ENCODE measurements around the gene HK3. TPM values are rescaled to one million over a fixed set of nuclear protein-coding genes. Genes with fewer than 3 reads are reported as not detected.

The HK3 gene
- total and polyA plus RNA-seq, 9 of the 15 experiments (the other 6 are each of a cell fraction or from before 2014, with no cell fraction given), result 0.16 TPM; not detected in 8

GRCh38 chr5:176869501-176870109 lies 29.5 kb downstream of the HK3 start:
- no peak overlapping the region for H3K27ac ChIP-seq (ENCODE audit: extremely low read depth, low read depth, low read length)
- DNase-seq (ENCODE audit: extremely low read depth in 1 of 4, low spot score in 3 of 4) (no peak), FAIRE-seq (no peak), ATAC-seq (peak; percentile 63)
- in situ Hi-C loops (cut with MboI) (no loop called here), intact Hi-C loops (cut with micrococcal nuclease) (no loop called here)
- H4K20me1 ChIP-seq (replicated peaks; ENCODE audit: control insufficient read depth, insufficient read depth, low read length), result peaks cover 30% of the 10 kb centered on the region
- H2AFZ ChIP-seq (ENCODE audit: low read depth, low read length), result no peak overlapping the region
- no peaks in the 10 kb centered on the region for H3K79me2 ChIP-seq (ENCODE audit: control insufficient read depth, insufficient read depth, low read length)
- peaks cover 5 to 51% of the 10 kb centered on the region in 2 experiments; a peak in 4 of 5 replicates for H3K4me1 ChIP-seq (replicated peaks in 1 of 2; ENCODE audit: control insufficient read depth in 2 of 2, insufficient read depth in 2 of 2, low read length in 2 of 2)
- no peak overlapping the region for H3K4me3 ChIP-seq
- no peaks in the 10 kb centered on the region for H3K9me3 ChIP-seq (replicated peaks; ENCODE audit: control insufficient read depth, insufficient read depth, low read depth, low read length)
- H3K9me1 ChIP-seq (ENCODE audit: control insufficient read depth, insufficient read depth, low read length), result no peaks in the 10 kb centered on the region
- WGBS (ENCODE audit: insufficient coverage, low coverage, missing lambda C conversion rate), result 14% methylated on average over 23 of the region's 38 CpGs
- peak overlapping the region in 1 of 2 experiments; percentile 64; a peak in 1 of 4 replicates for H3K9ac ChIP-seq (ENCODE audit: insufficient read depth in 1 of 2, low read depth in 2 of 2, low read length in 2 of 2)
- POLR2A ChIA-PET, result interaction anchor here (0.9 kb wide), 1 partner anchor 24 kb away, joined by 4 read pairs; no protein-coding TSS in a partner anchor
- peak overlapping the region; percentile 18; the same call in 1 of the 2 replicates for H3K4me2 ChIP-seq (ENCODE audit: insufficient read depth, low read length)
- peaks cover 33 to 64% of the 10 kb centered on the region in 2 experiments for H3K27me3 ChIP-seq (ENCODE audit: control insufficient read depth in 2 of 2, insufficient read depth in 2 of 2, low read length in 2 of 2)
- H3K36me3 ChIP-seq (ENCODE audit: control insufficient read depth, insufficient read depth, low read length), result no peaks in the 10 kb centered on the region
- no TSS peak for BruUV-seq (replicated peaks)
- CTCF ChIA-PET (ENCODE audit: low intra/inter-chr PET ratio), result no interaction called here
- TF ChIP-seq TOE1 (IDR thresholded peaks at IDR 0.05; ENCODE audit: borderline replicate concordance), result no peak
- 0 out of 2 replicates have a peak, but pooled peaks have one; percentile 30 for TF ChIP-seq TOE1 (CRISPR knock-in tag; IDR thresholded peaks at IDR 0.05; ENCODE audit: borderline replicate concordance, low read depth)
- TF ChIP-seq HCFC1 (IDR thresholded peaks at IDR 0.05; ENCODE audit: low read depth, low read length), result no peak
- TF ChIP-seq GTF2F1 (IDR thresholded peaks at IDR 0.05; ENCODE audit: low read depth, low read length), result no peak
- no peak for TF ChIP-seq NUFIP1 (IDR thresholded peaks at IDR 0.05; ENCODE audit: partially characterized antibody)
- TF ChIP-seq PHB (CRISPR knock-in tag; IDR thresholded peaks at IDR 0.05), result no peak
- no peak for TF ChIP-seq FOXP4 (CRISPR knock-in tag; IDR thresholded peaks at IDR 0.05; ENCODE audit: borderline replicate concordance)
- no peak for TF ChIP-seq STAT5A (IDR thresholded peaks at IDR 0.05; ENCODE audit: borderline replicate concordance, low read length)
- TF ChIP-seq, protein P1, sequence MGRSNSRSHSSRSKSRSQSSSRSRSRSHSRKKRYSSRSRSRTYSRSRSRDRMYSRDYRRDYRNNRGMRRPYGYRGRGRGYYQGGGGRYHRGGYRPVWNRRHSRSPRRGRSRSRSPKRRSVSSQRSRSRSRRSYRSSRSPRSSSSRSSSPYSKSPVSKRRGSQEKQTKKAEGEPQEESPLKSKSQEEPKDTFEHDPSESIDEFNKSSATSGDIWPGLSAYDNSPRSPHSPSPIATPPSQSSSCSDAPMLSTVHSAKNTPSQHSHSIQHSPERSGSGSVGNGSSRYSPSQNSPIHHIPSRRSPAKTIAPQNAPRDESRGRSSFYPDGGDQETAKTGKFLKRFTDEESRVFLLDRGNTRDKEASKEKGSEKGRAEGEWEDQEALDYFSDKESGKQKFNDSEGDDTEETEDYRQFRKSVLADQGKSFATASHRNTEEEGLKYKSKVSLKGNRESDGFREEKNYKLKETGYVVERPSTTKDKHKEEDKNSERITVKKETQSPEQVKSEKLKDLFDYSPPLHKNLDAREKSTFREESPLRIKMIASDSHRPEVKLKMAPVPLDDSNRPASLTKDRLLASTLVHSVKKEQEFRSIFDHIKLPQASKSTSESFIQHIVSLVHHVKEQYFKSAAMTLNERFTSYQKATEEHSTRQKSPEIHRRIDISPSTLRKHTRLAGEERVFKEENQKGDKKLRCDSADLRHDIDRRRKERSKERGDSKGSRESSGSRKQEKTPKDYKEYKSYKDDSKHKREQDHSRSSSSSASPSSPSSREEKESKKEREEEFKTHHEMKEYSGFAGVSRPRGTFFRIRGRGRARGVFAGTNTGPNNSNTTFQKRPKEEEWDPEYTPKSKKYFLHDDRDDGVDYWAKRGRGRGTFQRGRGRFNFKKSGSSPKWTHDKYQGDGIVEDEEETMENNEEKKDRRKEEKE (IDR thresholded peaks at IDR 0.05; ENCODE audit: borderline replicate concordance in 1 of 2, control insufficient read depth in 1 of 2, low read depth in 2 of 2, low read length in 1 of 2), result no peak
- TF ChIP-seq MYC (IDR thresholded peaks at IDR 0.05; ENCODE audit: low read depth, low read length), result no peak
- TF ChIP-seq MYC (CRISPR knock-in tag; IDR thresholded peaks at IDR 0.05; ENCODE audit: borderline replicate concordance, low read depth), result no peak

Measured in K562 (cell line).